MM.1S (cell line): ENCODE results near the gene XPO6.

Experiments
- EZH2 ChIP-seq: fragments of 300-600 bp; sonication (generic); optimal IDR thresholded peaks from 2 replicates; pipeline ENCODE3; 2017; ENCODE audit warnings: low read depth, mild to moderate bottlenecking, antibody characterized with exemption, low read length, mixed read lengths
- TF ChIP-seq, protein P1 (sequence below): fragments of 300-600 bp; sonication (generic); IDR thresholded peaks from 2 replicates; pipeline ENCODE4 v1.5.1; 2016; ENCODE audit warnings: antibody characterized with exemption, low read length, mixed read lengths

DNA sequence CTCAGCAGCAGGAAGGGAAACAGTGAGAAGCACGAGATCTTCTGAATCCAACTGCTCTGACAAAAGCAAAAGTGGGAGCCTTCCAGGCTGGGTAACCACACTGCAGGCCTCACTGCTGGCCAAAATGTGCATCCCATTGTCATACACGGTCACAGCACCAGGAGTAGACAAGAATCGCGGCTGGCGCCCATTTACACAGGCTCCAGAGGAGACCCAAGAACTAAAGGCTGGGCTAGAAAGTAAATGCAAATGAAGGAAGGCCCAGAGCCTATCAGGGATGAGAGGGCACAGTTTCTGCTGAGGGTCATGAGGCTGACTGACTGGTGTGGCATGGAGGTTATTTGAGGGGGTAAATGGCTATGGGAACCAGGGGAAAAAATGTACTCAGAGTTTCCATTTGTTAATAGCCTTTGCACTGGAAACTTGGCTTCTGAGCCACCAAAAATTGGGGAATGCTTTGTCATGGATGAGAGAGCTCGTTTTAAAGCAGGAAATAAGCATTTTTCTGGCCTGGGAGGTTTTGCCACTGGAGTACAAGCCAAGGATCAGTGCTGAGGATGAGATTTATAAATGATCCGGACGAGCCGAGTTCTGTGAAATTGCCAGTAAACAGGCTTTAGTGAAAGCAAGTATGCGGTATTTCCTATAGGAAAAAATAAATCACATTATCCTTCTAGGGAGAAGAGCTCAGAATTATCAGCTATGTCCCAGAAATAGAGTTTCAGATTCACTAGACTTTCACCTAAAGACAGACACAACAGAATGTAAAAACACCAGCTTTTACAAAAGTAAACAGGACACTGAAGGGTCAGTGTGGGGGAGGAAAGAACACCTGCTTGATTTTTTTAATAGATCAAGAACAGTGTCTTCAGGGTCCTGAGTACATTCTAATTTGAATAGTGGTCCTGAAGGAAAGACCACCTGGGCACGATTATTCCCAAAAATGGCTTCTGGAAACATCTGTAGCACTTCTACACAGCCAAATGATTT, 81.4 kb downstream of the XPO6 start:
- TF ChIP-seq, protein P1, sequence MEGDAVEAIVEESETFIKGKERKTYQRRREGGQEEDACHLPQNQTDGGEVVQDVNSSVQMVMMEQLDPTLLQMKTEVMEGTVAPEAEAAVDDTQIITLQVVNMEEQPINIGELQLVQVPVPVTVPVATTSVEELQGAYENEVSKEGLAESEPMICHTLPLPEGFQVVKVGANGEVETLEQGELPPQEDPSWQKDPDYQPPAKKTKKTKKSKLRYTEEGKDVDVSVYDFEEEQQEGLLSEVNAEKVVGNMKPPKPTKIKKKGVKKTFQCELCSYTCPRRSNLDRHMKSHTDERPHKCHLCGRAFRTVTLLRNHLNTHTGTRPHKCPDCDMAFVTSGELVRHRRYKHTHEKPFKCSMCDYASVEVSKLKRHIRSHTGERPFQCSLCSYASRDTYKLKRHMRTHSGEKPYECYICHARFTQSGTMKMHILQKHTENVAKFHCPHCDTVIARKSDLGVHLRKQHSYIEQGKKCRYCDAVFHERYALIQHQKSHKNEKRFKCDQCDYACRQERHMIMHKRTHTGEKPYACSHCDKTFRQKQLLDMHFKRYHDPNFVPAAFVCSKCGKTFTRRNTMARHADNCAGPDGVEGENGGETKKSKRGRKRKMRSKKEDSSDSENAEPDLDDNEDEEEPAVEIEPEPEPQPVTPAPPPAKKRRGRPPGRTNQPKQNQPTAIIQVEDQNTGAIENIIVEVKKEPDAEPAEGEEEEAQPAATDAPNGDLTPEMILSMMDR, result no peak
- TF ChIP-seq EZH2, result no peak
